WTC11 (cell line): ENCODE measurements around the gene MET.

Experiments used
- CREM ChIP-seq: sonication (generic); formaldehyde crosslinking; IDR thresholded peaks from 2 replicates; pipeline ENCODE4 v1.8.1; 2022; ENCODE audit warnings: mild to moderate bottlenecking, missing genetic modification reagents, moderate library complexity
- NFE2L1 ChIP-seq: sonication (generic); formaldehyde crosslinking; IDR thresholded peaks from 2 replicates; pipeline ENCODE4 v1.8.1; 2023; ENCODE audit warnings: missing genetic modification reagents
- STAT6 ChIP-seq: sonication (generic); formaldehyde crosslinking; conservative IDR thresholded peaks from 2 replicates; pipeline ENCODE4 v1.8.1; 2023; ENCODE audit warnings: mild to moderate bottlenecking, low read depth, missing genetic modification reagents, moderate library complexity
- TP53 ChIP-seq: sonication (generic); formaldehyde crosslinking; IDR thresholded peaks from 2 replicates; pipeline ENCODE4 v1.8.1; 2023; ENCODE audit warnings: mild to moderate bottlenecking, missing genetic modification reagents
- ZNF138 ChIP-seq: sonication (generic); formaldehyde crosslinking; conservative IDR thresholded peaks from 2 replicates; pipeline ENCODE4 v1.8.1; 2022; ENCODE audit warnings: mild to moderate bottlenecking, moderate library complexity, missing genetic modification reagents
- ZNF232 ChIP-seq: sonication (generic); formaldehyde crosslinking; IDR thresholded peaks from 2 replicates; pipeline ENCODE4 v1.8.0; 2022; ENCODE audit warnings: mild to moderate bottlenecking, missing genetic modification reagents
- ZNF423 ChIP-seq: fragments of 250-450 bp; sonication (Bioruptor Pico); IDR thresholded peaks from 2 replicates; pipeline ENCODE4 v2.1.2; 2022; ENCODE audit warnings: mild to moderate bottlenecking, moderate library complexity
- TF ChIP-seq, protein P1 (sequence below): fragments of 200-600 bp; IDR thresholded peaks from 2 replicates; pipeline ENCODE4 v1.8.0; 2022; ENCODE audit warnings: antibody characterized with exemption

- no peak for TF ChIP-seq ZNF423 (CRISPR knock-in tag)
- TF ChIP-seq, protein P1, sequence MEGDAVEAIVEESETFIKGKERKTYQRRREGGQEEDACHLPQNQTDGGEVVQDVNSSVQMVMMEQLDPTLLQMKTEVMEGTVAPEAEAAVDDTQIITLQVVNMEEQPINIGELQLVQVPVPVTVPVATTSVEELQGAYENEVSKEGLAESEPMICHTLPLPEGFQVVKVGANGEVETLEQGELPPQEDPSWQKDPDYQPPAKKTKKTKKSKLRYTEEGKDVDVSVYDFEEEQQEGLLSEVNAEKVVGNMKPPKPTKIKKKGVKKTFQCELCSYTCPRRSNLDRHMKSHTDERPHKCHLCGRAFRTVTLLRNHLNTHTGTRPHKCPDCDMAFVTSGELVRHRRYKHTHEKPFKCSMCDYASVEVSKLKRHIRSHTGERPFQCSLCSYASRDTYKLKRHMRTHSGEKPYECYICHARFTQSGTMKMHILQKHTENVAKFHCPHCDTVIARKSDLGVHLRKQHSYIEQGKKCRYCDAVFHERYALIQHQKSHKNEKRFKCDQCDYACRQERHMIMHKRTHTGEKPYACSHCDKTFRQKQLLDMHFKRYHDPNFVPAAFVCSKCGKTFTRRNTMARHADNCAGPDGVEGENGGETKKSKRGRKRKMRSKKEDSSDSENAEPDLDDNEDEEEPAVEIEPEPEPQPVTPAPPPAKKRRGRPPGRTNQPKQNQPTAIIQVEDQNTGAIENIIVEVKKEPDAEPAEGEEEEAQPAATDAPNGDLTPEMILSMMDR, result no peak
- TF ChIP-seq ZNF138 (CRISPR knock-in tag), result no peak
- TF ChIP-seq ZNF232, result no peak
- TF ChIP-seq TP53 (CRISPR knock-in tag), result no peak
- TF ChIP-seq STAT6 (CRISPR knock-in tag), result no peak
- TF ChIP-seq CREM (CRISPR knock-in tag), result no peak
- TF ChIP-seq NFE2L1 (CRISPR knock-in tag), result no peak
Observed at GRCh38 chr7:116739307-116739706, 67.3 kb downstream of the MET start.
